ENCODE results near the gene PLEKHN1.
"Not testable (repeated sequence)": the region's sequence is repeated elsewhere in the genome, so short reads cannot be mapped to it uniquely, and the experiment has no call there.

The PLEKHN1 gene

GRCh38 chr1:975365-975764 is 9.1 kb downstream of the PLEKHN1 start:
- no peak for DNase-seq

GRCh38 chr1:975896-976683 is 9.8 kb downstream of the PLEKHN1 start:
- DNase-seq: no peak

- DNase-seq: not testable (repeated sequence)
Observed at GRCh38 chr1:976791-977190, 10.5 kb downstream of the PLEKHN1 start.

- DNase-seq: no peak
Observed at GRCh38 chr1:978069-978834, 12.0 kb downstream of the PLEKHN1 start.

- DNase-seq: no peak
Observed at GRCh38 chr1:978835-979743, 12.8 kb downstream of the PLEKHN1 start.

- DNase-seq: no peak
Observed at GRCh38 chr1:979744-980072, 13.4 kb downstream of the PLEKHN1 start.

GRCh38 chr1:980137-980571 is 13.9 kb downstream of the PLEKHN1 start:
- DNase-seq: no peak

GRCh38 chr1:980602-981395 is 14.5 kb downstream of the PLEKHN1 start:
- no peak for DNase-seq

GRCh38 chr1:981491-981954 is 15.2 kb downstream of the PLEKHN1 start:
- no peak for DNase-seq

- no peak for DNase-seq
Observed at GRCh38 chr1:981955-982558, 15.8 kb downstream of the PLEKHN1 start, which contains the start of gene PERM1. TSS of gene PERM1 (minus strand) at chr1:982093. CDS start at chr1:981029, 1,064 bp downstream.

- DNase-seq: no peak
Observed at GRCh38 chr1:982765-983436, 16.6 kb downstream of the PLEKHN1 start.

GRCh38 chr1:983798-984475 is 17.7 kb downstream of the PLEKHN1 start:
- no peak for DNase-seq

- no peak for DNase-seq
Observed at GRCh38 chr1:984476-984814, 18.2 kb downstream of the PLEKHN1 start.

- no peak for DNase-seq
Observed at GRCh38 chr1:985126-985525, 18.8 kb downstream of the PLEKHN1 start.

GRCh38 chr1:988061-988460 is 21.8 kb downstream of the PLEKHN1 start:
- DNase-seq: not testable (repeated sequence)

GRCh38 chr1:991275-991674 is 25.0 kb downstream of the PLEKHN1 start:
- not testable (repeated sequence) for DNase-seq

GRCh38 chr1:991895-992294 is 25.6 kb downstream of the PLEKHN1 start:
- DNase-seq: no peak

- DNase-seq: no peak
Observed at GRCh38 chr1:992362-992761, 26.1 kb downstream of the PLEKHN1 start.

GRCh38 chr1:993379-993995 is 27.2 kb downstream of the PLEKHN1 start:
- no peak for DNase-seq

- DNase-seq: not testable (repeated sequence)
Observed at GRCh38 chr1:994546-994945, 28.3 kb downstream of the PLEKHN1 start.
